GM21528 (cell line): ENCODE measurements around the gene PIP5KL1.

Experiments used
- ATAC-seq: cut with Tn5 transposase; IDR thresholded peaks from one replicate; pipeline ENCODE4 v1.9.1; 2021; ENCODE audit warnings: mild to moderate bottlenecking, moderate library complexity; ENCODE audit not compliant: unreplicated experiment, low FRiP score

PIP5KL1 gene

GRCh38 chr9:127876026-127876763 is 54.4 kb downstream of the PIP5KL1 start:
- no peak for ATAC-seq

DNA sequence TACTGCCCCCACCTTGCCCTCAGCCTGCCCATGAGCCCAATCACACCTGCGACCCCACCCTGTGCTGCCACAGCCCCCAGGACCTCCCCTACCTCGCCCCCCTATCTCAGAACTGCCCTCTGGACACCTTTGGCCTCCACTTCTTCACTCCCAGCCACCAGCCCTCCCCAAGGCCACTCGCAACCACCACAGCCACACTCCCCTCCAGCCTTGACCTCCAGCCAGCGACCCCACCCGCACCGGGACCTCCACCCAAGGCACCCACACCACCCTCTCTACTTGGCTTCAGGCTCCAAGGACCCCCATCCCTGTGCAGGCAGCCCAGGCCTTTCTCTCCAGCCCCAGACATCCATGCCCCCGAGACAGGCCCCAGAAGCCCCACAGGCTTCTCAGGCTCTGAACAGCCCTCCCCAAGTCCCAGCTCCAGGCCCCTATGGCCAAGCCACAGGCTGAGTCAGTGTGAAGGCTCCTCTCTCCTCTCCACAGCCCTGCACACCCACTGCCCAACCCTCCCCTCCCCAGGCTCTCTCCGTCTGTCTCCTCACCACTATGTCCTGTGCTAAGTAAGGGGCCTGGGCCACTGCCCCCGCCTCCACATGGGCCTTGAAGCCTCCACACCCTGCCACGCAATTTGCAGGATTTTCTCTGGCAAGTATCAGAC is 55.1 kb downstream of the PIP5KL1 start:
- no peak for ATAC-seq

DNA sequence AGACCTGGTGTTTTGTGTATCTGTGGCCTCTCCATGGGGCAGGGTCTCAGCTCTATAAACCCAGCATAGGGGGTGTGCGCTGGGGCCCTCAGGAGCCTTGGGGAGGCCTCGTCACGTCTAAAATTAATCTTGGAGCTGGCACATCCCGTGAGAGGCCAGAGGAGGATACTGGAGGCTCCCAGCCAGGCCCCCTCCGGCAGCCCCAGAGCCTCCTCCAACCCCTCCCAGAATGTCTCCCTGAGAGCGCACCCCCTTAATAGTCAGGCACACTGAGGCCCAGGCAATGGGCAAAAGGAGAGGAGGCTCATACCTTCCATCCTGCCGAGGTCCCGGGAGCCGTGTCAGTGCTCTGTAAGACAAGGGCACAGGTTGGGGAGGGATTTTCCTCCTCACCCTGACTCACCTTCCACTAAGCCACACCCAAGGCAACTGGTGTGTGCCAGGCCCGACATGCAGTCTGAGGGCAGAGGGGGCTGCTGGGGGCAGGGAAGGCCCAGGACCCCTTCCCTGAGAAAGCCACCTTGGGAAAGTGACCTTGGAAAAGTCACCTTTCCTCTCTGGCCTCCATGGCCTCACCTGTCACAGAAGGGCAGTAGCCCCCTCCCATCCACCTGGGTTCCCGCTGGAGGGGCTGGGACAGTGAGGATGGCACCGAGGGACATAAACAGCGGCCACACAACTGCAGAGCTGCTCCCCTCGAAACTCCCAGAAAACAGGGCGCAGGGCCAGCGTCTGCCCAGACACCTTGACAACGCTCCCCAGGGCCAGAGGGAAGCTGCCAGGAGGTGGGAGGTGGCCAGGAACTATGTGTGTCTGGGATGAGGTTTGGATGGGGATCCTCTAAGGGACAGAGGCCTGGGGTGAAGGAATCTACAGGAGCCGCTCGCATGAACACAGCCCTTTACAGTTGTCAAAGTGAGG is 56.0 kb downstream of the PIP5KL1 start:
- no peak for ATAC-seq

- no peak for ATAC-seq
These were observed 56.7 kb downstream of the PIP5KL1 start for GRCh38 chr9:127873886-127874285.

DNA sequence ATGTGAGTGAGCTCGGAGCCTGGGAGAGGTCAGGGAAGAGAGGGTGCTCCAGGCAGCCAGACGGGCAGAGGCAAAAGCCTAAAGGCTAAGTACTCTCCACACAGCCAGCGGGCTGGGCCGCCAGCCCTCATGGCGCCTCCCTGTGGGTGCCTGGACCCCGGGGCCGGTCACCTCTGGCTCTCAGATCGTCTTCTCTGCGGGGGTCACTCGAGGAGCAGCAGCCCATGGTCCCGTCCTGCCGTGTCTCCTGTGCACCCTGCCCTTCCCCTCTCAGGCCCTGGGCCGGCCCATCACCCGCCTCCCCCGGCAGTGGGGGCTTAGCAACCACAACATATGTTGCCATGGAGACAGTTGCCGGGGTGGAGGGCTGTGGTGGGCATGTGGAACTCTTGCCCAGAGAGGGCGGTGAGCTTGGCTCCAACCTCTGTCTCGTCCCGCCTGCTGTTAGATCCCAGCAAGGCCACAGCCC is 57.3 kb downstream of the PIP5KL1 start:
- no peak for ATAC-seq

- ATAC-seq = no peak
These were observed 58.0 kb downstream of the PIP5KL1 start for GRCh38 chr9:127872369-127873222.

DNA sequence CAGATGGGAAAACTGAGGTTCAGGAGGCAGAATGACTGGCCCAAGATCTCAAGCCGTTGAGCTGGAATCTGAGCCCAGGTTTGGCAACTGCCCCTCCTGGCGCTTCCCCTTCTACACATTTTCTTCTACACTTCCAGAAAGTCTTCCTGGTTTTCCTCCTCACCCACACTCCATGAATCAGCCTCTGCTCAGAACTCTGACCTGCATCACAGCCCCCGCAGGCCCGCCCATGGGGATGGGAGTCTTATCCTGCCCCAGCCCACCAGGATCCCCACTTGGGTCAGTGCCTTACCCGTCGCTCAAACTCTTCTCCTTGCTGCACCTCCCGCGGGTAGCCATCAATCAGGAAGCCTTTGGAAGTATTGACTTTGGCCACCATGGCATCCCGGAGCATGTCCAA is 59.0 kb downstream of the PIP5KL1 start:
- ATAC-seq = no peak

DNA sequence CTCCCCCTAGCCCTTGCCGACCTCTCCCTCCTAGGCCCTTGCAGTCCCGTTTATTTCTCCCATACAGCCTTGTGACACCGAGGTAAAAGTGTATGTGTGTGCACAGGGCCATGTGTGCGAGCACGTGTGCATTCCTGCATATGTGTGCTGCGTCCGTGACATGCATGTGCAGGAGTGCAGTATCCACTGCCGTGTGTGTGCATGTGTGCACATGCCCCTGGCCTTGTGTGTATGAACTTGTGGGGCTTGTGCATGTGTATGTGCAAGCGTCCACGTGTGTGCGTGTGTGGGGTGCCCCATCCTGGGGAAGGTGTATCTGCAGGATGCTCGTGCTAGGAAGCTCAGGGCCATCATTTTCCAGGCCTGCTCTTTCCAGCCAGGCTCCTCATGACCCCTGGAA is 59.7 kb downstream of the PIP5KL1 start:
- ATAC-seq = no peak
